ENCODE data around the gene FUBP1. TPM values are rescaled to one million over a fixed set of nuclear protein-coding genes. Genes with fewer than 3 reads are reported as not detected.
"Not testable (repeated sequence)": the region's sequence is repeated elsewhere in the genome, so short reads cannot be mapped to it uniquely, and the experiment has no call there.

FUBP1 gene, protein sequence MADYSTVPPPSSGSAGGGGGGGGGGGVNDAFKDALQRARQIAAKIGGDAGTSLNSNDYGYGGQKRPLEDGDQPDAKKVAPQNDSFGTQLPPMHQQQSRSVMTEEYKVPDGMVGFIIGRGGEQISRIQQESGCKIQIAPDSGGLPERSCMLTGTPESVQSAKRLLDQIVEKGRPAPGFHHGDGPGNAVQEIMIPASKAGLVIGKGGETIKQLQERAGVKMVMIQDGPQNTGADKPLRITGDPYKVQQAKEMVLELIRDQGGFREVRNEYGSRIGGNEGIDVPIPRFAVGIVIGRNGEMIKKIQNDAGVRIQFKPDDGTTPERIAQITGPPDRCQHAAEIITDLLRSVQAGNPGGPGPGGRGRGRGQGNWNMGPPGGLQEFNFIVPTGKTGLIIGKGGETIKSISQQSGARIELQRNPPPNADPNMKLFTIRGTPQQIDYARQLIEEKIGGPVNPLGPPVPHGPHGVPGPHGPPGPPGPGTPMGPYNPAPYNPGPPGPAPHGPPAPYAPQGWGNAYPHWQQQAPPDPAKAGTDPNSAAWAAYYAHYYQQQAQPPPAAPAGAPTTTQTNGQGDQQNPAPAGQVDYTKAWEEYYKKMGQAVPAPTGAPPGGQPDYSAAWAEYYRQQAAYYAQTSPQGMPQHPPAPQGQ
- 77.7 and 101 TPM in 2 replicates for total RNA-seq (2014; rRNA removed; shearing (Covaris generic))

DNA sequence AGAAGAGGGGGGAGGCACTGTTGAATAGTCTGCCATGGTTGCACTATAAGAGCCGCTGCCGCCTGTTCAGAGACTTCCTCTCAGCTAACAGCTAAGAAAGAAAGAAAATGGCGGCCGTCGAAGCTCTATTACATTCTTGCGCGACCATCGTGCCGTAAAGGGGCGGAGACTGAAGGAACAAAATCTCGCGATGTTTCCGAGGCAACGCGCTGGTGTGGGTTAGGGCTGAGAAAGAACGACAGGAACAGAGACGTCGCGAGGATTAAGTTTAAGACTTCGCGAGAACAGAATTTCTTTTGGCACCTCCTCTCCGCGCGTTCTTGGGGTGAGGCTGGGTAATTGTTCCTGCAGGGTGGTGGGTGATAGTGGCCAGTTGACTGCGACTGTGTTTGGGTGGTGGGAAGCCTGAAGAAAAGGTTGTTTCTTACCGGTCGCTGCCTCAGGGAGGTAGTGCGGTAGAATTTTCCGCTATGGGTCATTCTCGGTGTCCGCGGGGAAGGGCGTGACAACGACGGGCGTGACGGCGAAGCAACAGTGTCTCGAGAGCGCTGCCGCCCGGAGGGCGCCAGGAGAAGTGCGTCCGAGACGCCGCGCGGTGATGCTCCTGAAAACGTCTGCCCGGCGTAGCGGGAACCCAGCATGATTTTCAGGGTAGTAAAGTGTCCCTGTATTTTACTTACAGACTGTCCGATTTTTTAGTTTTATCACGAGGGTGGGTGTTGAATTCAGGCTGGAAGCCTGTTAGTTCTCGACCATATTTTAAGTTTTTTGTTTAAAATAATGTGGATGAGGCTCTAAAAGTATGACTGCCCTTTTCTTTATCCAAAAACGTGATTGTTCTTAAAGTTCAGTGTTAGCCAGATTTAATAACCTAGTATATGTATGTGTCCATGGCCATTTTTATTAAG is at the start of gene FUBP1:
FUBP1 (minus strand) TSS at position 104 of the 908 bp plus-strand sequence; CDS start at position 36, 68 bp downstream.
- DNase-seq (ENCODE audit: low read depth) = peak; percentile 98

DNA sequence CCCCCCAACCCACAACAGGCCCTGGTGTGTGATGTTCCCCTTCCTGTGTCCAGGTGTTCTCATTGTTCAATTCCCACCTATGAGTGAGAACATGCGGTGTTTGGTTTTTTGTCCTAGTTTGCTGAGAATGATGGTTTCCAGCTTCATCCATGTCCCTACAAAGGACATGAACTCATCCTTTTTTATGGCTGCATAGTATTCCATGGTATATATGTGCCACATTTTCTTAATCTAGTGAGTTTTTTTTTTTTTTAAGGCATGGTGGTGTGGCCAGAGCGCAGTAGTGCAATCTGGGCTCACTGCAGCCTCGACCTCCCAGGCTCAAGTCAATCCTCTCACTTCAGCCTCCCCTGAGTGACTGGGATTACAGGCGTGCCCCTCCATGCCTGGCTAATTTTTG is 42.3 kb upstream of the FUBP1 start:
- DNase-seq (ENCODE audit: low read depth) = not testable (repeated sequence)

DNA sequence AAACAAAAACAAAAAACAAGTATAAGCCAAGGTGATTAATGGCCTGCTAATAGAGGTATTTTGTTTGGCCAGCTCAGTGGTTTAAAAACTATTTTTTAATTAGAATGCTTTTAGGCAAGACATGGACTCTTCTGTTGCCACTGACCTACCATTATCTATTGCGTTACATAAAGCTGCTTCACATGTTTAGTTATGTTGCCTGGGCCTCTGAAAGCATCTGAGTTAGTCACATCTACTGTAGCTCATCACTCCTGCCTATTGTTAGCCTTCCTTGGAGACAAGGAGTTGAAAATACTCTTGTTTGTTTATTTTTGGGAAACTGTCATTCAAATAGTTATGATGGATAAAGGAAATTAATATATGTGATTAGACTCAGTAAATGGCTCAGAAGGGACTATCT is 40.2 kb upstream of the FUBP1 start:
- peak; percentile 59 for DNase-seq (ENCODE audit: low read depth)

DNA sequence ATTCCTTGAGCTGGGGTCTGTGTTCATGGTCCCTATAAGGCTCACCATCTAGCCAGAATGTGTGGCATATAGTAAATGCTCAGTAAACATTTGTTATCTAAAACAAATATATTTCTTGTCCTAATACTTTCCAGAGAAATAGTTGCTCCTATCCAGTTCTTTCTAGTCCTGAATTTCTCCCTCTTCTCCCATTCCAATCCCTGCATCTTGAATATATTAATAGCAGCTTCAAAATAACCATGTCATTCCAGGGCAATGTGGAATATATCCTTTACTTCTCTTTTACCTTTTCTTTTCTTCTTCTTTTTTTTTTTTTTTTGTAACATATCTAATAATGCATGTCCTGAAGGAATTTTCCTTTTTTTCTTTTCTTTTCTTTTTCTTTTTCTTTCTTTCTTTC is 36.3 kb upstream of the FUBP1 start:
- no peak for DNase-seq (ENCODE audit: low read depth)

DNA sequence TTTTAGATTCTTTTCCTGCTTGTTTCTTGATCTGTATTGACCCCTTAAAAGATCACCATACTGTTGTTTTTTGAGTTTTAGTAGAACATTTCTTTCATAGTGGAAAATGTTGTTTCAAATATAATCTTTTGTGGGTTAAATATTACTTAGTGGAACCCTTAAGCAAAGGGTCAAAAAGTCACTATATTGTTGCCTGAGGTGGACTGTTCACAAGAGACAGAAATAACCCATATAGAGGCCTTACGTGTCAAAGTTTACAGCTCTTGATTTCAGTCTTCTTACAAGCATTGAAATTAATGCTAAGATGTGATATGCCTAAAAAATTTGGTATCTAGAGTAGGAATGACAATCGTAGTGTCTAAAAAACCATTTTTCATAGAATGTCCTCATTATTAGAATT is 32.2 kb upstream of the FUBP1 start:
- DNase-seq (ENCODE audit: low read depth) = no peak

DNA sequence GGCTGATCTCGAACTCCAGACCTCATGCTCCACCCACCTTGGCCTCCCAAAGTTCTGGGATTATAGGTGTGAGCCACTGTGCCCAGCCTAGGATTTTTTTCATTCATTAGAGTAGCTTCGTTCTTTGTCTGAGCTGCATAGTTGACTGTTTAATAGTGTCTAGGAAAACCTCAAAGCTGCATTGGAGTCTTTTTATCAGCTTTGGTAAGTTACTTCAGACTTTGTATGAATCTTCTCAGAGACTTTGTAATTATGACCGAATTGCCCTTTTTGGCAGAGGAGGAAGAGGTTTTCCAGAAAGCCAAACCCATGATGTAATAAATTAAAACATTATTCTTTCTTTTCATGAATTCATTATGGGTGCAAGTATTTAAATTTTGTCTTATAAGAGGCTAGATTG is 31.0 kb upstream of the FUBP1 start:
- peak; percentile 75 for DNase-seq (ENCODE audit: low read depth)

DNA sequence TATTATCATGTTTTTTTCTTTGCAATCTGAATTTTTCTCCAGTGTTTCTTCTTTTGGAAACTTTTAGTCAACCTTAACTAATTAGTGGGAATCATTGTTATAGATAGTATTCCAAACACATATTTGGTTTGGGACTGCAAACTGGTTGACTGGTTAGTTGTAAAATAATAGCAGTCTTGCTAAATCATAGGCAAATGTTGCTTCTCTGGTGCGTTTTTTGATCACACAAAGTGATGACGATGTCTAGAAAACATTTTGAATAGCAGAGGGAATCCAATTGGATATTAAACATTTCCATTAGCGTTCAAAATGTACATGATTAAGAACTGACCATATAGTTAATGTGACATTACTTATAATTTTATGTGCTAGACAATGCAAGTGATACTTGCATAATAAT is 30.4 kb upstream of the FUBP1 start:
- no peak for DNase-seq (ENCODE audit: low read depth)

DNA sequence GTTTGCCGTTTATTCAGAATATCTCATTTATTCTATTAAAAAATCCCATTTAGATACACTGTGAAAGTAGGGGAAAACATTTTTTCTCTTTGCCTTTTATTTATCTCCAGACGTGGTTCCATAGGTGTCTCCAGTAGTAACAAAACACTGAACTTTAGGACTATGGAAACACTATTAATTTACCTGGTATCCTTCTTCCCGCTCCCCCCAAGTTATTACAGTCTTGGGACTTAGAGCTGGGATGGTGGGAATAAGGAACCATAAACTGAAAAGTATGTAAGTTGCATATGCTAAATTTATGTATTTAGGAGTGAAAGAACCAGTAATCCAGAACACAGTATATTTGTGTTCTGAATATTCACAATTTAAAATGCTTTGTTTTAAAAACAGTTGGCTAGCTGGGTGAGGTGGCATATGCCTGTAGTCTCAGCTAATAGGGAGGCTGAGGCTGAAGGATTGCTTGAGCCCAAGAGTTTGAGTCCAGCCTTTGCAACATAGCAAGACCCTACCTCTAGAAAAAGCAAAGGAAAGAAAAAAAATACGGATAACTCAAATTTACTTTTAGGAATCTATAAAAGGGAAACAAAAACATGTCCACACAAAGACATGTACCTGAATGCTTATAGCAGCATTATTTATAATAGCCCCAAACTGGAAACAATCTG is 28.9 kb upstream of the FUBP1 start:
- DNase-seq (ENCODE audit: low read depth) = peak; percentile 24

DNA sequence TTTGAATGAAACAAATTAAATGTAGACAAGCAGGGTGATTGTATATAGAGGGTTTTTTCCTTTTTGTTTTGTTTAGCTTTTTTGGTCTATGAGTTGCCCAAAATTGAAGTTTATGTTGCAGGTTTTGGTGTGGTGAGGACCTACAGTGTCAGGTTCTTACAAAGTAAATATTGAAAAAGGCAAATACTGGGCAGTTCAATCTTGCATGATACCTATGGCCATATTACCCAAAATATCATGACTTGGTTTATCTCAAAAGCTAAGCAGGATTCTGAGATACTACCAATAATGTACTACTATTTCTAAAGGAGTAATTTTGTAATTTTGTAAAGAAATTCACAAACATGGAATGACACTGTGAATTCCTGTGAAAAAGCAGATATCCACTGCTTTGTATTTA is 27.6 kb upstream of the FUBP1 start:
- DNase-seq (ENCODE audit: low read depth) = no peak

DNA sequence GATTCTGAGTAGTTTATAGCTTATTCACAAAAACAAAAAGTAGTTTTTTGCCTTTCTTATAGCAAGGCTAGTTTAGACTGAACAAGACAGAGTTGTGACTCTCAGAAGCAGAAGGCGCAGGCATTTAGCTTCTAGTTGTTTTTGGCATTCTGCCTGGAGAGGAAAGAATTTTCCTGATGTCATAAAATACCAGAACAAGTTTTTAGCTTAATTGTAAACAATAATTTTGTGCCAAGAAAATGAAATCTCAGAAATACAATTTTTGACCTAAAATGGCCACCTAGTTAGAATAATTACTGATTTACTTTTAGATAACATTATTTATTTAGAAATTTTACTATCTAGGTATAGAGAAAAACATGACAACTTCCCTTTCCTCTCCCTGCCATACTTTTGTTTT is 26.9 kb upstream of the FUBP1 start:
- peak; percentile 92 for DNase-seq (ENCODE audit: low read depth)

DNA sequence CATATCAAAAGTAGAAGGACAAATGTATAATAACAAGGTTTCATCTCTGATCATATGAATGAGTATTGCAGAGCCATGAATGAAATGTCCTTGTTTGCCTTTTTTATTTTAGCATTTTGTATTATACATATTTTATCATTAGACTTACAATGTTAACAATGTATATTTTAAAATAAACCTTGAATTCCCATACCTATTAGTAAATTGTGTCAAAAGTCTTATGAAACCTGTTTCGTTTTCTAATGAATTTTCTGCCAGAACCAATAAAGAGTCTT is 26.5 kb upstream of the FUBP1 start:
- DNase-seq (ENCODE audit: low read depth) = no peak

DNA sequence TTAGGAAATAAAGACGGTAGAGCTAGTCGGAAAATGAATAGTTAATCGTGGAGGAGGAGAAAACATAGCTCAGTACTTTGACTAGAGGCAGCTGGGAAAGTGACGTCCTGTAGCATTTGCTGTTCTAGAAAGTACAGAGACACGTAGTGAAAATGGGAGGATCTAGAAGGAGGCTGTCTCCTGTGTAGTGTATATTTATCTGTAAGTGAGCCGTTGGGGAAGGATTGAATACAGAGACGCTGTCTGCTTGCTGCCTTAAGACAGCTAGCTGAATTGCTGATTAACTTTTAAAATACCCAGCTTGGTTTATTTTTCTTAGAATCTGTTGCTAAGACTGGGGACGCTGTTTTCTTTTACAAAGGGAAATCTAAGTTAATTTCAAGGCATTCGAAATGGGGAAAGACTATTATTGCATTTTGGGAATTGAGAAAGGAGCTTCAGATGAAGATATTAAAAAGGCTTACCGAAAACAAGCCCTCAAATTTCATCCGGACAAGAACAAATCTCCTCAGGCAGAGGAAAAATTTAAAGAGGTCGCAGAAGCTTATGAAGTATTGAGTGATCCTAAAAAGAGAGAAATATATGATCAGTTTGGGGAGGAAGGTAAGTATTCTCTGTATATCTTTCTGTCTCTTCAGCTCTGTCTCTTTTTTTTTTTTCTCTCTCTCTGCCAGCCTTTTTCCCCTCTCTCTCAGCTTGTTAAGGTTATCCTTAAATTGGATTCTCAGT is 26.0 kb upstream of the FUBP1 start, which contains the start of gene DNAJB4:
DNAJB4 (plus strand) TSS at position 221 of the 729 bp plus-strand sequence; CDS start at position 393, 172 bp downstream.
- DNase-seq (ENCODE audit: low read depth) = peak; percentile 98

DNA sequence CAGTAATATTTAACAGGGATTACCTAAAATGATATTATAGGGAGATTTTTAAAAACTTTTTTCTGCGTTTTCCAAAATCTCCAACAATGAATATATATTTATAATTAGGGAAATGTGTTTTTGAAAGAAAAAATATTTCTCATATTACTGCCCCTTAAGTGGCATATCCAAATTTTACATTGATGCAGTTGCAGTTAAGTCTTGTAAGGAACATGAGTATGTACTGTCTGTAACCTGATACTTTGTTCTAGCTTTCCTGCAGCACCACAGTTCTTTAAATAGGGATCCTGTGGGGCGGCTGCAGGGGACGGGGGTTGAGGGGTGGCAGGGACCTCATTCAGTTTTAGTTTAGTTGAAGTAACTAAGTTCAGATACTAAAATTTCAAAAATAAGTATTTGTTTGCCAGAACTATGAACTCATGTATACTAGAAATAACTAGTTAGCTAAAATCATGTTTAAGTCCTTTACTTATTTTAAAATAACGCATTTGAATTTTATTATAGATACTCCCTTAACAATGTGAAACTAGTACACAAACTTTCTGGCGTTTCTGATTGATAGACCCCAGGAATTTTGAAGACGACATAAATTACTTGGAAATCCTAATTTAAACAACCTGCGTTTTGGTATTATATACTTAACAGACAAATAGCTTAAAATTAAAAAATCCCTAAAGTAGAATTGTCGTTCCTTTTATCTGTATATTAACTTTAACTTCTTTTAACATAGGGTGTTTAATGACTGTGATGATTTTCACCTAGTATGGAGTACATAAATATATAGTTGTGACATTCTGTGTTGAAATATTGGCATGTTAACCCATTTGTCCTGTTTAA is 25.2 kb upstream of the FUBP1 start:
- peak; percentile 82 for DNase-seq (ENCODE audit: low read depth)

DNA sequence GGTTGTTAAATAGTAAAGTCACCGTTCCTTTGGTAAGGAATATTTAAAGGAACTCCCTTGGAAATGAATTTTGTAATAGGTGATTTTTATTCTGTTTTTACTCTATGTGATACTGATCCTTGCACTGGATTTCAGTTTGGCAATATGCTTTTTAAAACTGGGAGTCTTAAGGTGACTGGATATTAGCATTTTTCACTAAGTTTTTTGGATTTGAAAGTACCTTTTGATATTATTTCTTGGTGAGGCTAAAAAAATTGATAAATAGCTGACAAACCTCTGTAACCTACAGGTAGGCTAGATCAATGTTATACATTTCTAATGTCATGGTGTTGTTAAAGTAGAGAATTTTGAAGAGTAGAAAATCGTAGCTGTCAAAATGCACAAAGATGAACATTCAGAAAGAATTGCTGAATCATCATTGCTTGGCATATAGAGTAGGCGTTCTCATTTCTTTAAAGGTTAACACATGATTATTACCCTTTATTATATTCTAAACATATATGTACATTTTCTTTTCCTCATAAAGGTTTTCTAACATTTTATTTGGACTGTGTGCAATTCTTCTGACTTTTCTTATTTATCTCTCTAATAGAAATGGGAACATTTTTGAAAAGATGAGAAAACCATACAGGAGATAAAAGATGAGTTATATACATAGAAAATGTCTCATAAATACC is 24.3 kb upstream of the FUBP1 start:
- no peak for DNase-seq (ENCODE audit: low read depth)

DNA sequence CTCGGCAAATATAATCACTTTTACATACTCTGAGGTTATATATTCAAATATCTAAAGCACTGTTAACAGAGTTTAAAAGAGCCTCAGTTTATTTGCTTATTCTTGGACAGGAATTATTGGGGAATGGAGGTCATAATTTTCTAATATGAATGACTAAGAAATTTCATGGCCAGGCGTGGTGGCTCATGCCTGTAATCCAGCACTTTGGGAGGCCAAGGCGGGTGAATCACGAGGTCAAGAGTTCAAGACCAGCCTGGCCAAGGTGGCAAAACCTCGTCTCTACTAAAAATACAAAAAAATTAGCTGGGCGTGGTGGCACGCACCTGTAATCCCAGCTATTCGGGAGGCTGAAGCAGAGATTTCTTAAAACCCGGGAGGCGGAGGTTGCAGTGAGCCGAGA is 21.7 kb upstream of the FUBP1 start:
- not testable (repeated sequence) for DNase-seq (ENCODE audit: low read depth)

DNA sequence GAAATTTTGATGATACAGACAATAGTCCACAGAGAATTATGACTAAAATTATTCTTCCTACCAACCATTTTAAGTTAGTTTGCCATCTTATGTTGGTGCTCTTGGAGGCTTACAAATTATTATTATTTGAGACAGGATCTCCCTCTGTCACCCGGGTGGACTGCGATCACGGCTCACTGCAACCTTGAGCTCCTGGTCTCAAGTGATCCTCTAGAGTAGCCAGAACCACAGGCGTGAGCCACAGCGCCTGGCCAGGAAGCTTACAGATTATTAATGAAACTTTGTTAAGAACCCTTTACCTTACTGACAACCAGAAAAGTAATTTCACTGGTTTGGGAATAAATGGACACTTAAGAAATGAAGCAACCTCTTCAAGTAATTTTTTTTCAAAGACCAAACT is 17.9 kb upstream of the FUBP1 start:
- no peak for DNase-seq (ENCODE audit: low read depth)

DNA sequence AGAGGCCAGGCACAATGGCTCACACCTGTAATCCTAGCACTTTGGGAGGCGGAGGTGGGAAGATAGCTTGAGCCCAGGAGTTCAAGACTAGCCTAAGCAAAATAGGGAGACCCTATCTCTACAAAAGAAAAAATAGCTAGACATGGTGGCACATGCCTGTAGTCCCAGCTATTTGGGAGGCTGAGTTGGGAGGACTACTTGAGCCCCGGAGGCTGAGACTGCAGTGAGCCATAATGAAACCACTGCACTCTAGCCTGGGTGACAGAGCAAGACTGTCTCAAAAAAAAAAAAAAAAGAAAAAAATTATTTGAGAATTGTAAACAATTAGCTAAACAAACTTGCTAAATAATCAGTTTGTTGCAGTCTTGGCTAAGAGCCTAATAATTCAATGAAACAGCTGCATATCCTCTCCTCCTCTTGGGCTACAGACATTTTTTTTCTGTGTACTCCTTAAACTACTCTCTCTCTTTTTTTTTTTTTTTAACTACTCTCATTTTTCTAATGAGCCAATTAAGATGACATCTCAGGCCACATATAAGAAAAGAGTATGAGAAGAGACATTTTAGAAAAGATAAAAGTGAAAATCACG is 15.3 kb upstream of the FUBP1 start:
- no peak for DNase-seq (ENCODE audit: low read depth)

DNA sequence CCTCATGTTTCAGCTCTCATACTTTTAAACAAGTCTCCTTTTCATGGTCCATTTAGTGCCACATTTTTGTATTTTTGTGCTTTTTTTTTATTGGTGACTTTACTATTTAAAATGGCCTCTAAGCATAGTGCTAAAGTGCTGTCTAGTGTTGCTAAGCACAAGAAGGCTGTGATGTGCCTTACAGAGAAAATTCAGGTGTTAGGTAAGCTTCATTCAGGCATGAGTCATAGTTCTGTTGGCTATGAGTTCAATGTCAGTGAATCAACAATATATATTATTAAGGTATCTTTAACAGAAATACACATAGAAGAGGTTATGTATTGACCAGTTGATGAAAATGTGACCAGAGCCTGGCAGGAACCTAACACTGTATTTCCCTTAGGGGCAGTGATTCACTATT is 12.8 kb upstream of the FUBP1 start:
- DNase-seq (ENCODE audit: low read depth) = peak; percentile 26

DNA sequence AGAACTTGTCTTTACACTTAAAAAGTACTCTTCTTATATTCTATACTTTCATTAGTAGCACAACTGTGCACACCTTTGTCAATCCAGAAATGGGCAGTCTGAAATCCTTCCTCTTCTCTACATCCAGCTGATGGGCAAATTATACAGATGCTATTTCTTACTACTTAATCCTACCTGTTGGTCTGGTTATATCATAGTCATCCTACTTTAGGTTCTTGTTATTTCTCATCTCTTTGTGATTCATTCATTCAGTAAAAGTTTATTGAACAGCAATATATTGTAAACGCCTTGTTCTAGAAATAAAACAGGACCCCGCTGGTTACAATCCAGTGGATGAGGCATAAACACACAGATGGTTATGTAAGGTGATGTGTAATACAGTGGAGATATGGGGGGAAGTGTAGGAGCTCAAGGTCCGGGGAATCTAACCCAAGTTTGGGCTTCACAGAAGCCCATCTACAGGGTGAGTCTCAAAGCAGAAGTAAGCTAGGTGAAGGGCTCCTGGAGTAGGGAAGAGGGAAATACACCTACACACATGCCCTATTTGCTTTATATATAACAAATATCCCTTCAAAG is 11.8 kb upstream of the FUBP1 start:
- DNase-seq (ENCODE audit: low read depth) = no peak

Data from M059J (cell line).